Activated CD4-positive, alpha-beta memory T cell treated with anti-CD3 and anti-CD28 coated beads, Interleukin-2, amount 10 ng/mL, durations not matched to agents 7 days and 5 days (primary cell): ENCODE measurements around the gene LILRA1. TPM values are rescaled to one million over a fixed set of nuclear protein-coding genes. Genes with fewer than 3 reads are reported as not detected.
"Not testable (repeated sequence)": the region's sequence is repeated elsewhere in the genome, so short reads cannot be mapped to it uniquely, and the experiment has no call there.

Experiments
- CTCF ChIA-PET: fragments of 350-600 bp; sonication (Branson Sonifier 250); formaldehyde crosslinking; loops from one replicate; lab custom pipeline; 2021; ENCODE audit warnings: antibody characterized with exemption, inconsistent platforms; lab: Charles Lee
- POLR2A ChIA-PET: fragments of 350-600 bp; sonication (Branson Sonifier 250); formaldehyde crosslinking; loops from one replicate; lab custom pipeline; 2021; ENCODE audit warnings: antibody characterized with exemption; lab: Charles Lee
- DNase-seq: peaks from one replicate; pipeline ENCODE4 v3.0.0-alpha.2; 2020
- H3K27ac Mint-ChIP-seq: one replicate; pipeline ENCODE4 v1.8.0; 2021; ENCODE audit warnings: mild to moderate bottlenecking, mixed read lengths
- H3K27me3 Mint-ChIP-seq: one replicate; pipeline ENCODE4 v1.8.0; 2021; ENCODE audit warnings: mixed read lengths
- H3K36me3 Mint-ChIP-seq: one replicate; pipeline ENCODE4 v1.8.0; 2021; ENCODE audit warnings: low read depth, mixed read lengths
- H3K4me1 Mint-ChIP-seq: one replicate; pipeline ENCODE4 v1.8.0; 2021; ENCODE audit warnings: mixed read lengths
- H3K4me3 Mint-ChIP-seq: one replicate; pipeline ENCODE4 v1.8.0; 2021; ENCODE audit warnings: mild to moderate bottlenecking, mixed read lengths
- H3K9me3 Mint-ChIP-seq: one replicate; pipeline ENCODE4 v1.8.0; 2021; ENCODE audit warnings: mixed read lengths
- total RNA-seq, 2 experiments: library from RNA; stranded (reverse); gene quantifications; one replicate each; pipeline ENCODE4 v1.2.3, GENCODE V29; 2021

The LILRA1 gene
- total RNA-seq, 2 experiments from 2014 or later, result not detected

DNA sequence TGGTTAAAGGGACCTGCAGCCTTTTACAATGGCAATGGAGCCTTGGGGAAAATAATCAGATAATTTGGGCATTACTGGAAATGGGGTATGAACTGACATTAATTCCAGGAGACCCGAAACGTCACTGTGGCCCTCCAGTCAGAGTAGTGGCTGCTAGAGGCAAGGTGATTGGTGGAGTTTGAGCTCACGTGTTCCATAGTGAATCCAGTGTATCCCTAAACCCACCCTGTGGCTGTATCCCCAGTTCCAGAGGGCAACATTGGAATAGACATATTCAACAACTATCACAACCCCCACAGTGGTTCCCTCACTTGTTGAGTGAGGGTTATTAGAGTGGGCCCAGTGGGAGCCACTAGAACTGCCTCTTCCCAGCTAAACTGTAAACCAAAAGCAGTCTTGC, 23.1 kb upstream of the LILRA1 start:
- H3K36me3 Mint-ChIP-seq, result no peaks in the 10 kb centered on the region
- H3K4me3 Mint-ChIP-seq, result no peak overlapping the region
- no peak overlapping the region for H3K27ac Mint-ChIP-seq
- H3K27me3 Mint-ChIP-seq, result peaks cover 37% of the 10 kb centered on the region
- CTCF ChIA-PET, result no interaction called here
- POLR2A ChIA-PET, result no interaction called here
- no peak for DNase-seq
- H3K4me1 Mint-ChIP-seq, result peaks cover 18% of the 10 kb centered on the region
- no peaks in the 10 kb centered on the region for H3K9me3 Mint-ChIP-seq

- H3K27ac Mint-ChIP-seq, H3K36me3 Mint-ChIP-seq, H3K9me3 Mint-ChIP-seq, DNase-seq, H3K4me3 Mint-ChIP-seq, POLR2A ChIA-PET, CTCF ChIA-PET: not testable (repeated sequence)
- Mint-ChIP-seq H3K4me1 (peaks cover 18% of the 10 kb centered on the region), H3K27me3 (peaks cover 30% of the 10 kb centered on the region)
Measured at GRCh38 chr19:54571715-54572615, 21.5 kb upstream of the LILRA1 start.

DNA sequence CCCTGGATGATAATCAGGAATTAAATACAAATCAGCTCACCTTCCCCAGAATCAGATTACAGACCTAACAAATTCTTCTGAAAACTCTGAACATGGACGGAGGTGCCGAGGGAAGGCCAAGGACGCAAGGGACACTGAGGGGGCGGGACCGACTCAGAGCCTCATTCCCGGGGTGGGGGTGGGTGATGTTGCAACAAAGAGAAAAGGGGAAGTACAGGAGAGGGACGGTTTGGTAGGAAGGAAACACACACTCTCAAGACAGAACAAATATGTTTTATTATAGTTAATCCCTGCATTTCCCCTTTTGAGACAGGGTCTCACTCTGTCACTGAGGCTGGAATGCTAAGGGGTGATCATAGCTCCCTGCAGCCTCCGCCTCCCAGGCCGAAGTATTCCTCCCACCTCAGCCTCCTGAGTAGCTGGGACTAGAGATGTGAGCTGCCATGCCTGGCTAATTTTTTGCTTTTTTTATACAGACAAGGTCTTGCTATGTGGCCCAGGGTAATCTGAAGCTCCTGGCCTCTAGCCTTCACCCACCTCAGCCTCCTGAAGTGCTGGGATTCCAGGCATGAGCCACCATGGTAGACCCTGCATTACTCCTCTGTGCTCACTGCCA, 20.6 kb upstream of the LILRA1 start:
- no peak overlapping the region for H3K27ac Mint-ChIP-seq
- ChIA-PET CTCF (no interaction called here), POLR2A (no interaction called here)
- no peaks in the 10 kb centered on the region for H3K36me3 Mint-ChIP-seq
- peaks cover 27% of the 10 kb centered on the region for H3K27me3 Mint-ChIP-seq
- no peak overlapping the region for H3K4me3 Mint-ChIP-seq
- peaks cover 18% of the 10 kb centered on the region for H3K4me1 Mint-ChIP-seq
- no peak for DNase-seq
- no peaks in the 10 kb centered on the region for H3K9me3 Mint-ChIP-seq

GRCh38 chr19:54573330-54573872, 20.0 kb upstream of the LILRA1 start, which contains the start of gene LILRA2:
Gene LILRA2 (plus strand): TSS chr19:54573790. CDS start chr19:54573879, 89 bp downstream.
- POLR2A ChIA-PET, result no interaction called here
- H3K4me3 Mint-ChIP-seq, result no peak within 1 kb of the TSS
- no peaks in the 10 kb centered on the region for H3K9me3 Mint-ChIP-seq
- H3K36me3 Mint-ChIP-seq, result no peaks in the 10 kb centered on the region
- peaks cover 23% of the 10 kb centered on the region for H3K27me3 Mint-ChIP-seq
- CTCF ChIA-PET, result no interaction called here
- no peak within 1 kb of the TSS for H3K27ac Mint-ChIP-seq
- peaks cover 14% of the 10 kb centered on the region for H3K4me1 Mint-ChIP-seq
- no peak for DNase-seq

DNA sequence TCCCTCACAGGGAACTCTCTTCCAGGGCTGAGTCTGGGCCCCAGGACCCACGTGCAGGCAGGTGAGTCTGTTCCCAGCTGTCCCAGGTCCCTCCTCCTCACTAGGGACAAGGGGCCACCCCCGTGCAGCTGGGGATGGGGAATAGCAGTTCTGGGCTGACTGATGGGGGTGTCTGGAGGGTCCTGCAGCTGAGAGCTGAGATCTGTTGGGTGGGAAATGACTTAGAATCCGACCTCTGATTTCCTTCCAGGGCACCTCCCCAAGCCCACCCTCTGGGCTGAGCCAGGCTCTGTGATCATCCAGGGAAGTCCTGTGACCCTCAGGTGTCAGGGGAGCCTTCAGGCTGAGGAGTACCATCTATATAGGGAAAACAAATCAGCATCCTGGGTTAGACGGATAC, 19.4 kb upstream of the LILRA1 start:
- POLR2A ChIA-PET, result no interaction called here
- peaks cover 12% of the 10 kb centered on the region for H3K4me1 Mint-ChIP-seq
- peaks cover 2% of the 10 kb centered on the region for H3K9me3 Mint-ChIP-seq
- H3K27ac Mint-ChIP-seq, result no peak overlapping the region
- no peaks in the 10 kb centered on the region for H3K36me3 Mint-ChIP-seq
- H3K27me3 Mint-ChIP-seq, result peaks cover 20% of the 10 kb centered on the region
- DNase-seq, result no peak
- CTCF ChIA-PET, result no interaction called here
- H3K4me3 Mint-ChIP-seq, result no peak overlapping the region

DNA sequence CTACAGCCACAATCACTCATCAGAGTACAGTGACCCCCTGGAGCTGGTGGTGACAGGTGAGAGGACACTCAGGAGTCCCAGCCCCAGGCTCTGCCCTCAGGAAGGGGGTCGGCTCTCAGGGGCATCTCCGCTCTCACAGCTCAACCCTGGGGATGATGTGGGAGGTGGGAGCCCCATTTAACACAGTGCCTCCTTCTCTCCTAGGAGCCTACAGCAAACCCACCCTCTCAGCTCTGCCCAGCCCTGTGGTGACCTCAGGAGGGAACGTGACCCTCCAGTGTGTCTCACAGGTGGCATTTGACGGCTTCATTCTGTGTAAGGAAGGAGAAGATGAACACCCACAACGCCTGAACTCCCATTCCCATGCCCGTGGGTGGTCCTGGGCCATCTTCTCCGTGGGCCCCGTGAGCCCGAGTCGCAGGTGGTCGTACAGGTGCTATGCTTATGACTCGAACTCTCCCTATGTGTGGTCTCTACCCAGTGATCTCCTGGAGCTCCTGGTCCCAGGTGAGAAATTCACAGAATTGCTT, 18.8 kb upstream of the LILRA1 start:
- Mint-ChIP-seq H3K9me3 (peaks cover 5% of the 10 kb centered on the region), H3K36me3 (no peaks in the 10 kb centered on the region), H3K4me3 (no peak overlapping the region), H3K27me3 (peaks cover 21% of the 10 kb centered on the region), H3K4me1 (peaks cover 12% of the 10 kb centered on the region), H3K27ac (no peak overlapping the region)
- POLR2A ChIA-PET, result no interaction called here
- no peak for DNase-seq
- CTCF ChIA-PET, result no interaction called here

- H3K27me3 Mint-ChIP-seq, result peaks cover 21% of the 10 kb centered on the region
- POLR2A ChIA-PET, H3K27ac Mint-ChIP-seq, H3K9me3 Mint-ChIP-seq, CTCF ChIA-PET, DNase-seq, H3K4me3 Mint-ChIP-seq, H3K36me3 Mint-ChIP-seq: not testable (repeated sequence)
- peaks cover 12% of the 10 kb centered on the region for H3K4me1 Mint-ChIP-seq
Measured at GRCh38 chr19:54575205-54575604, 18.2 kb upstream of the LILRA1 start.

DNA sequence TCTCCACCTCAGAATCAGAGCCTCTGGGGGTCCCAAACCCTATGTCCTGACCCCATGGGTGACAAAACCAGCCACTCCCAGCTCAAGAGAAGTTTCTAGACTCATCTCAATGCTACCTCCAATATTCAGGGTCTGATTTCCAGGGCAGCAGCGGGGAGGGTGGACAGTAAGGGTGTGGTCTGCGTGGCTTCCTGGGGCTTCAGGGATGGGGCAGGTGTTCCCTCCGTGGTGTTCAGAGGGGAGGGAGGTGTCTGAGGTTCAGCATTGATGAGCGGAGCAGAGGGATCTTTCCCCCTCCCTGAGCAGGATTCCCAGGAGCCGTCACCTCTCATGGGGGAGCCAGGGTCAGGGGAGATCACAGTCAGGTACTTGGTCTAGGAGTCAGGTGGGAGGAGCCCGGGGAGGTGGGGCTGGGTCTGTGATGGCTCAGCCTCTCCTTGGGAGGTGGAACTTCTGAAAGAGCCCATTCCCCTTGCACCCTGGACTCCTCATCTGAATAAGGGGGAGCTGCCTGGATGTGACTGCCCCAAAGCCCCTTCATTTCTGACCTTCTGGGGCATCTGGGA, 16.9 kb upstream of the LILRA1 start:
- peaks cover 21% of the 10 kb centered on the region for H3K27me3 Mint-ChIP-seq
- no peak overlapping the region for H3K27ac Mint-ChIP-seq
- no peak overlapping the region for H3K4me3 Mint-ChIP-seq
- no peaks in the 10 kb centered on the region for H3K36me3 Mint-ChIP-seq
- DNase-seq, result no peak
- ChIA-PET CTCF (no interaction called here), POLR2A (no interaction called here)
- H3K9me3 Mint-ChIP-seq, result peaks cover 5% of the 10 kb centered on the region
- H3K4me1 Mint-ChIP-seq, result peaks cover 12% of the 10 kb centered on the region

DNA sequence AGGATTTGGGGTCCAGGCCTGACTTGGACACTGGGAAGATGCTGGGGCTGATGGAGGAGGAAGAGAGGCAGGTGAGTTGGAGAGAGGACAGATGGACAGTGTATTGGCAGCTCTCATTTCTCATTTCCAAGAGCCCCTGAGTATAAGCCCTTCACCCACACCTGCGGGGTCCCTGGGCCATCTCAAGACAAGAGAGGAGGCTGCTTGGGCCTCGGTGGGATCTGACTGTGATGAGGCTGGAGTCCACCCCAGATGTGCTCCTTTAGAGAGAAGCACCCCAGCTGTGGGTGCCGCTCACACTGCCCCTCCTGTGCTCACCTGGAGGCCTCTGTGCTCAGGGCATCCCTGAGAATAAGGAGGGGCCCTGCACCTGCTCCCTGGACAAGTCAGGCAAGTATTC, 16.1 kb upstream of the LILRA1 start:
- CTCF ChIA-PET, result no interaction called here
- no peak for DNase-seq
- H3K27ac Mint-ChIP-seq, result no peak overlapping the region
- H3K4me3 Mint-ChIP-seq, result no peak overlapping the region
- peaks cover 5% of the 10 kb centered on the region for H3K9me3 Mint-ChIP-seq
- H3K4me1 Mint-ChIP-seq, result peaks cover 12% of the 10 kb centered on the region
- no peaks in the 10 kb centered on the region for H3K36me3 Mint-ChIP-seq
- POLR2A ChIA-PET, result no interaction called here
- H3K27me3 Mint-ChIP-seq, result peaks cover 17% of the 10 kb centered on the region

GRCh38 chr19:54578268-54578667, 15.2 kb upstream of the LILRA1 start:
- CTCF ChIA-PET, H3K27ac Mint-ChIP-seq, H3K4me1 Mint-ChIP-seq, H3K4me3 Mint-ChIP-seq, H3K9me3 Mint-ChIP-seq, POLR2A ChIA-PET, H3K36me3 Mint-ChIP-seq, DNase-seq: not testable (repeated sequence)
- H3K27me3 Mint-ChIP-seq, result peaks cover 17% of the 10 kb centered on the region

GRCh38 chr19:54586397-54586796, 7.0 kb upstream of the LILRA1 start:
- H3K4me1 Mint-ChIP-seq, result no peaks in the 10 kb centered on the region
- CTCF ChIA-PET, result no interaction called here

GRCh38 chr19:54587026-54587425, 6.4 kb upstream of the LILRA1 start:
- Mint-ChIP-seq H3K27ac (no peak overlapping the region), H3K9me3 (no peaks in the 10 kb centered on the region), H3K27me3 (peaks cover 28% of the 10 kb centered on the region), H3K36me3 (no peaks in the 10 kb centered on the region), H3K4me3 (no peak overlapping the region), H3K4me1 (no peaks in the 10 kb centered on the region)
- no peak for DNase-seq
- ChIA-PET POLR2A (no interaction called here), CTCF (no interaction called here)

More at GRCh38 chr19:54586397-54586796, 7.0 kb upstream of the LILRA1 start:
- POLR2A ChIA-PET, result no interaction called here
- H3K27me3 Mint-ChIP-seq, result peaks cover 28% of the 10 kb centered on the region
- H3K4me3 Mint-ChIP-seq, result no peak overlapping the region
- no peaks in the 10 kb centered on the region for H3K9me3 Mint-ChIP-seq
- no peak for DNase-seq
- no peak overlapping the region for H3K27ac Mint-ChIP-seq
- H3K36me3 Mint-ChIP-seq, result no peaks in the 10 kb centered on the region
